ENCODE measurements around the gene DAND5. TPM values are rescaled to one million over a fixed set of nuclear protein-coding genes. Genes with fewer than 3 reads are reported as not detected.
"Not testable (repeated sequence)": the region's sequence is repeated elsewhere in the genome, so short reads cannot be mapped to it uniquely, and the experiment has no call there.

The DAND5 gene
- total and polyA plus RNA-seq, 9 of the 15 experiments (the other 6 are each of a cell fraction or from before 2014, with no cell fraction given) = 0.22 to 0.83 (median 0.60) TPM

- no peak for TF ChIP-seq JUN (IDR thresholded peaks at IDR 0.05; ENCODE audit: borderline replicate concordance, low read depth, low read length)
- no peak for TF ChIP-seq JUN (CRISPR knock-in tag; IDR thresholded peaks at IDR 0.05; ENCODE audit: borderline replicate concordance)
- TF ChIP-seq KLF10 (CRISPR knock-in tag; IDR thresholded peaks at IDR 0.05) = no peak
These were observed 12.7 kb upstream of the DAND5 start, which contains the start of gene GADD45GIP1 (continued) for GRCh38 chr19:12956446-12957388.

DNA sequence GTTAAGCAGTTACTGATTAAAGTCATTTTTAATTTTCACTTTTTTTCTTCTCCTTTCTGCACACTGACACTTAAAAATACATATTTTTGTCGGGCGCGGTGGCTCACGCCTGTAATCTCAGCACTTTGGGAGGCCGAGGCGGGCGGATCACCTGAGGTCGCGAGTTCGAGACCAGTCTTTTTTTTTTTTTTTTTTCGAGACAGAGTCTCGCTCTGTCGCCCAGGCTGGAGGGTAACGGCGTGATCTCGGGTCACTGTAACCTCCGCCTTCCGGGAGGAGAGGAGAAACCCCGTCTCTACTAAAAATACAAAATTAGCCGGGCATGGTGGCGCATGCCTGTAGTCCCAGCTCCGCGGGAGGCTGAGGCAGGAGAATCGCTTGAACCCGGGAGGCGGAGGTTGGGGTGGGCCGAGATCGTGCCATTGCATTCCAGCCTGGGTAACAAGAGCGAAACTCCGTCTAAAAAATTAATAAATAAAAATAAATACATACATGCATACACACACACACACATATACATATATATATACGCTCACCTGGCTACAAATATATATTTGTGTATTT lies 11.9 kb upstream of the DAND5 start:
- BruUV-seq (replicated peaks); H3K27me3 ChIP-seq (ENCODE audit: control insufficient read depth in 2 of 2, insufficient read depth in 2 of 2, low read length in 2 of 2); DNase-seq (ENCODE audit: extremely low read depth in 1 of 4, low spot score in 3 of 4); intact Hi-C loops (cut with micrococcal nuclease); H3K9me3 ChIP-seq (replicated peaks; ENCODE audit: control insufficient read depth, insufficient read depth, low read depth, low read length); FAIRE-seq; in situ Hi-C loops (cut with MboI); H3K9me1 ChIP-seq (ENCODE audit: control insufficient read depth, insufficient read depth, low read length); H4K20me1 ChIP-seq (replicated peaks; ENCODE audit: control insufficient read depth, insufficient read depth, low read length): not testable (repeated sequence)
- WGBS (ENCODE audit: insufficient coverage, low coverage, missing lambda C conversion rate) = 15% methylated on average over 22 of the region's 31 CpGs
- ChIA-PET CTCF (ENCODE audit: low intra/inter-chr PET ratio) (interaction anchor here (0.8 kb wide), 1 partner anchor 71 kb away, joined by 3 read pairs; no protein-coding TSS in a partner anchor), POLR2A (interaction anchor here (0.6 to 3.7 kb wide), 6 partner anchors 8 to 164 kb away, joined by 3 to 18 read pairs (median 4); partner anchors contain the start of genes CALR, FARSA and RAD23A)
- peak overlapping the region; percentile 81 for H2AFZ ChIP-seq (ENCODE audit: low read depth, low read length)
- H3K27ac ChIP-seq (ENCODE audit: extremely low read depth, low read depth, low read length) = peak overlapping the region; percentile 92
- peak overlapping the region; percentile 96 for H3K4me3 ChIP-seq
- H3K79me2 ChIP-seq (ENCODE audit: control insufficient read depth, insufficient read depth, low read length) = peaks cover 49% of the 10 kb centered on the region
- peaks cover 0 to 39% of the 10 kb centered on the region in 2 experiments; a peak in 3 of 5 replicates for H3K4me1 ChIP-seq (replicated peaks in 1 of 2; ENCODE audit: control insufficient read depth in 2 of 2, insufficient read depth in 2 of 2, low read length in 2 of 2)
- peak; percentile 8; the same call in 2 of the 3 replicates for ATAC-seq
- peaks cover 32% of the 10 kb centered on the region; the same call in 2 of the 3 replicates for H3K36me3 ChIP-seq (ENCODE audit: control insufficient read depth, insufficient read depth, low read length)
- H3K9ac ChIP-seq (ENCODE audit: insufficient read depth in 1 of 2, low read depth in 2 of 2, low read length in 2 of 2) = peak overlapping the region; percentile 88 to 99
- peak overlapping the region; percentile 96 for H3K4me2 ChIP-seq (ENCODE audit: insufficient read depth, low read length)
- TF ChIP-seq SMARCE1 (IDR thresholded peaks at IDR 0.05) (peak; percentile 56), BCOR (IDR thresholded peaks at IDR 0.05) (peak; percentile 95), KDM1A (IDR thresholded peaks at IDR 0.05) (peak; percentile 69 to 71), EP400 (IDR thresholded peaks at IDR 0.05) (peak; percentile 74; the same call in 1 of the 2 replicates), LARP7 (IDR thresholded peaks at IDR 0.05) (0 out of 2 replicates have a peak, but pooled peaks have one; percentile 48), NRF1 (conservative IDR thresholded peaks at IDR 0.05 in 1 of 2, IDR thresholded peaks at IDR 0.05 in 1 of 2) (0 out of 4 replicates have a peak, but pooled peaks of 1 of the 2 experiments have one; percentile 3), LEF1 (IDR thresholded peaks at IDR 0.05) (peak; percentile 53), TAF9B (IDR thresholded peaks at IDR 0.05; ENCODE audit: partially characterized antibody) (peak; percentile 8)
- TF ChIP-seq, protein P1, sequence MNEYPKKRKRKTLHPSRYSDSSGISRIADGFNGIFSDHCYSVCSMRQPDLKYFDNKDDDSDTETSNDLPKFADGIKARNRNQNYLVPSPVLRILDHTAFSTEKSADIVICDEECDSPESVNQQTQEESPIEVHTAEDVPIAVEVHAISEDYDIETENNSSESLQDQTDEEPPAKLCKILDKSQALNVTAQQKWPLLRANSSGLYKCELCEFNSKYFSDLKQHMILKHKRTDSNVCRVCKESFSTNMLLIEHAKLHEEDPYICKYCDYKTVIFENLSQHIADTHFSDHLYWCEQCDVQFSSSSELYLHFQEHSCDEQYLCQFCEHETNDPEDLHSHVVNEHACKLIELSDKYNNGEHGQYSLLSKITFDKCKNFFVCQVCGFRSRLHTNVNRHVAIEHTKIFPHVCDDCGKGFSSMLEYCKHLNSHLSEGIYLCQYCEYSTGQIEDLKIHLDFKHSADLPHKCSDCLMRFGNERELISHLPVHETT (CRISPR knock-in tag; conservative IDR thresholded peaks at IDR 0.05 in 1 of 2, IDR thresholded peaks at IDR 0.05 in 1 of 2) = 0 out of 4 replicates have a peak, but pooled peaks of 1 of the 2 experiments have one; percentile 28
- TF ChIP-seq, protein P2, sequence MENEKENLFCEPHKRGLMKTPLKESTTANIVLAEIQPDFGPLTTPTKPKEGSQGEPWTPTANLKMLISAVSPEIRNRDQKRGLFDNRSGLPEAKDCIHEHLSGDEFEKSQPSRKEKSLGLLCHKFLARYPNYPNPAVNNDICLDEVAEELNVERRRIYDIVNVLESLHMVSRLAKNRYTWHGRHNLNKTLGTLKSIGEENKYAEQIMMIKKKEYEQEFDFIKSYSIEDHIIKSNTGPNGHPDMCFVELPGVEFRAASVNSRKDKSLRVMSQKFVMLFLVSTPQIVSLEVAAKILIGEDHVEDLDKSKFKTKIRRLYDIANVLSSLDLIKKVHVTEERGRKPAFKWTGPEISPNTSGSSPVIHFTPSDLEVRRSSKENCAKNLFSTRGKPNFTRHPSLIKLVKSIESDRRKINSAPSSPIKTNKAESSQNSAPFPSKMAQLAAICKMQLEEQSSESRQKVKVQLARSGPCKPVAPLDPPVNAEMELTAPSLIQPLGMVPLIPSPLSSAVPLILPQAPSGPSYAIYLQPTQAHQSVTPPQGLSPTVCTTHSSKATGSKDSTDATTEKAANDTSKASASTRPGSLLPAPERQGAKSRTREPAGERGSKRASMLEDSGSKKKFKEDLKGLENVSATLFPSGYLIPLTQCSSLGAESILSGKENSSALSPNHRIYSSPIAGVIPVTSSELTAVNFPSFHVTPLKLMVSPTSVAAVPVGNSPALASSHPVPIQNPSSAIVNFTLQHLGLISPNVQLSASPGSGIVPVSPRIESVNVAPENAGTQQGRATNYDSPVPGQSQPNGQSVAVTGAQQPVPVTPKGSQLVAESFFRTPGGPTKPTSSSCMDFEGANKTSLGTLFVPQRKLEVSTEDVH (IDR thresholded peaks at IDR 0.05; ENCODE audit: low read depth, partially characterized antibody) = peak; percentile 44

Measured in K562 (cell line).